Mucosa of descending colon (tissue), 3 donors: ENCODE results near the gene MEST. TPM values are rescaled to one million over a fixed set of nuclear protein-coding genes. Genes with fewer than 3 reads are reported as not detected.
"Not testable (repeated sequence)": the region's sequence is repeated elsewhere in the genome, so short reads cannot be mapped to it uniquely, and the experiment has no call there.

Source experiments
- ATAC-seq: fragments of 200-7000 bp; cut with Tn5 transposase; one replicate; pipeline ENCODE4 v1.9.1; 2020; ENCODE audit warnings: mild to moderate bottlenecking, moderate library complexity
- DNase-seq, 3 donors: peaks; one replicate each; pipeline ENCODE4 v3.0.0-alpha.2; 2020
- H3K36me3 ChIP-seq: fragments of 200-600 bp; one replicate; pipeline ENCODE4 v1.8.0; 2021; ENCODE audit warnings: low read depth, mild to moderate bottlenecking
- H3K4me1 ChIP-seq: fragments of 200-600 bp; one replicate; pipeline ENCODE4 v1.8.0; 2021; ENCODE audit warnings: low read depth, mild to moderate bottlenecking
- H3K4me3 ChIP-seq: fragments of 200-600 bp; one replicate; pipeline ENCODE4 v1.8.0; 2021; ENCODE audit warnings: mild to moderate bottlenecking
- H3K9me3 ChIP-seq: fragments of 200-600 bp; one replicate; pipeline ENCODE4 v1.8.0; 2021; ENCODE audit warnings: mild to moderate bottlenecking
- intact Hi-C, 2 donors: fragments of 100-400 bp; cut with DNase I in 1 of 2; cut with micrococcal nuclease in 1 of 2; formaldehyde crosslinking; loops; one replicate each; pipeline versions ENCODE4 v1.11.0 to v1.11.1; 2022; cut with DNase I, micrococcal nuclease
- total RNA-seq, 3 donors: library from RNA; stranded (reverse); fragmentation: NEBNext Ultra II Directional in 2 of 3; extraction: Animal tissue kit (Norgen Biotek cat#: 25700) in 2 of 3; gene quantifications; one replicate each; pipeline versions ENCODE4 v1.2.1 to v1.2.4, GENCODE V29; 2021 to 2023
- TF ChIP-seq, protein P1 (sequence below): fragments of 200-600 bp; IDR thresholded peaks from one replicate; pipeline ENCODE4 v1.8.0; 2022; ENCODE audit warnings: antibody characterized with exemption, mild to moderate bottlenecking
- donor health status: DM: no; HTN: no; CAD: no; lungs with moderate emphysema.
- donor health status: DM: no; HTN: no; CAD: no.
- donor health status: DM: no; HTN: yes; CAD: no.

Gene MEST
- total RNA-seq, 3 donors from 2014 or later, result 31.7 to 61.4 (median 42.6) TPM

DNA sequence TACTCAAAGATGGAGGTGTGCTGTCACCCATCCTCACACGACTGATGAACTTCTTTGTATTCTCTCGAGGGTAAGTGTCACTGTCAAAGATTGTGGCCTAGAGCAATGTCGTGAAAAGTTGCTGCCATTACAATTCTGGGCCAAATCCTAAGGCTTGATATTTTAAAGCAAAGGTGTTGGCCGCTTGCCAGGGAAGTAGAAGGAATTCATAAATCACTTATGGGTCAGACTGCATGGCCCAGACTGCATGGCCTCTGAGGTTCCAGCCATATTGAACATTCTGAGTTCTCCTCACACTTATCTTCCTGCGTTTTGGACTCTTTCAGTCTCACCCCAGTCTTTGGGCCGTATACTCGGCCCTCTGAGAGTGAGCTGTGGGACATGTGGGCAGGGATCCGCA is 8.6 kb downstream of the MEST start:
- Histone ChIP-seq H3K4me1 (peaks cover 4% of the 10 kb centered on the region), H3K9me3 (no peaks in the 10 kb centered on the region), H3K4me3 (no peak overlapping the region), H3K36me3 (peaks cover 6% of the 10 kb centered on the region)
- TF ChIP-seq, protein P1, sequence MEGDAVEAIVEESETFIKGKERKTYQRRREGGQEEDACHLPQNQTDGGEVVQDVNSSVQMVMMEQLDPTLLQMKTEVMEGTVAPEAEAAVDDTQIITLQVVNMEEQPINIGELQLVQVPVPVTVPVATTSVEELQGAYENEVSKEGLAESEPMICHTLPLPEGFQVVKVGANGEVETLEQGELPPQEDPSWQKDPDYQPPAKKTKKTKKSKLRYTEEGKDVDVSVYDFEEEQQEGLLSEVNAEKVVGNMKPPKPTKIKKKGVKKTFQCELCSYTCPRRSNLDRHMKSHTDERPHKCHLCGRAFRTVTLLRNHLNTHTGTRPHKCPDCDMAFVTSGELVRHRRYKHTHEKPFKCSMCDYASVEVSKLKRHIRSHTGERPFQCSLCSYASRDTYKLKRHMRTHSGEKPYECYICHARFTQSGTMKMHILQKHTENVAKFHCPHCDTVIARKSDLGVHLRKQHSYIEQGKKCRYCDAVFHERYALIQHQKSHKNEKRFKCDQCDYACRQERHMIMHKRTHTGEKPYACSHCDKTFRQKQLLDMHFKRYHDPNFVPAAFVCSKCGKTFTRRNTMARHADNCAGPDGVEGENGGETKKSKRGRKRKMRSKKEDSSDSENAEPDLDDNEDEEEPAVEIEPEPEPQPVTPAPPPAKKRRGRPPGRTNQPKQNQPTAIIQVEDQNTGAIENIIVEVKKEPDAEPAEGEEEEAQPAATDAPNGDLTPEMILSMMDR, result no peak
- ATAC-seq, result no peak
- no peak for DNase-seq
- intact Hi-C loops, result no loop called here

DNA sequence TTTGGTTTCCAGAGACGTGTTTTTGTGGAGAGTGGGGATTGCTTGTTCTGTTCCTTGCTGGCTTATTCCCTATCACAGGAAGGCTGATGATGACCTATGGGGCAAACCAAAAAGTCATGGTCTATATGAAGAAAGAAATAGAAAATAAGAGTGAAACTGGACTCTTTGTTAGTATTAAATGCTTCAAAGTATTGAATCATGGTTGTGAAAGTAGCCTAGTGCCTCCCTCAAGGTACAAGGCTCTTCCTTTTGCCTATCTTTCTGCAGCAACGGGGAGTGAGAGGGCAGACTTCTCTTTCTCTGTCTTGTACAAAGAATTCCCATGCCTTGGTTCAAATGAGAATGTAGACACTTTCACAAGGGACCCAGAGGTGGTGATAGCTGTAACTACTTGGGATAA is 9.0 kb downstream of the MEST start:
- ATAC-seq, result no peak
- Histone ChIP-seq H3K4me1 (peaks cover 4% of the 10 kb centered on the region), H3K36me3 (peaks cover 6% of the 10 kb centered on the region), H3K4me3 (no peak overlapping the region), H3K9me3 (no peaks in the 10 kb centered on the region)
- intact Hi-C loops, result no loop called here
- no peak for DNase-seq
- TF ChIP-seq, protein P1, result no peak

DNA sequence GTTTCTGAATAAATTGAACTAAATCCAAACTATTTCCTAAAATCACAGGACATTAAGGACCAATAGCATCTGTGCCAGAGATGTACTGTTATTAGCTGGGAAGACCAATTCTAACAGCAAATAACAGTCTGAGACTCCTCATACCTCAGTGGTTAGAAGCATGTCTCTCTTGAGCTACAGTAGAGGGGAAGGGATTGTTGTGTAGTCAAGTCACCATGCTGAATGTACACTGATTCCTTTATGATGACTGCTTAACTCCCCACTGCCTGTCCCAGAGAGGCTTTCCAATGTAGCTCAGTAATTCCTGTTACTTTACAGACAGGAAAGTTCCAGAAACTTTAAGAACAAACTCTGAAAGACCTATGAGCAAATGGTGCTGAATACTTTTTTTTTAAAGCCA is 13.9 kb downstream of the MEST start:
- H3K36me3 ChIP-seq, result no peaks in the 10 kb centered on the region
- intact Hi-C loops, result no loop called here

DNA sequence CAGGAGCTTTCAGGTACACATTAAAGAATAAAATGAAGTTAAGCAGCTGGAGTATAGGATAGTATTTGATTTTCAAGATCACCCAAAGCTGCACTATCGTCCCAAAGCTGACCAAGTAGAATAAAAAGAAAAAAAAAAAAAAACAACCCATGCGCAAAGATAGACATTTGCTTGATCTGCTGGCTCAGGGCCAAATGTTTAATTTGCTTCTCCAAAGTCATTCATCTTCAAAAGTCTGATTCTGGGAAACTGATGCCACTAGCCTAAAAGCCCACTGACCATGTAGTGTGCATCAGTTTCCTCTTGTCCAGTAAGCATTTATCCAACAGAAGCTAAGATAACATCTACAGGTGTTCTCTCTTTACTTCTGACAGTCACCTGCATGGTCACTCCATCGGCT is 14.5 kb downstream of the MEST start:
- ATAC-seq, result no peak
- H3K9me3 ChIP-seq, result no peaks in the 10 kb centered on the region
- intact Hi-C loops, result no loop called here
- TF ChIP-seq, protein P1, result no peak
- peaks cover 4% of the 10 kb centered on the region for H3K4me1 ChIP-seq
- H3K4me3 ChIP-seq, result no peak overlapping the region
- DNase-seq, result no peak
- no peaks in the 10 kb centered on the region for H3K36me3 ChIP-seq

More for the DNA sequence above, 13.9 kb downstream of the MEST start:
- H3K9me3 ChIP-seq, result no peaks in the 10 kb centered on the region
- no peak overlapping the region for H3K4me3 ChIP-seq
- DNase-seq, result no peak
- peaks cover 4% of the 10 kb centered on the region for H3K4me1 ChIP-seq
- ATAC-seq, result no peak
- TF ChIP-seq, protein P1, result no peak

DNA sequence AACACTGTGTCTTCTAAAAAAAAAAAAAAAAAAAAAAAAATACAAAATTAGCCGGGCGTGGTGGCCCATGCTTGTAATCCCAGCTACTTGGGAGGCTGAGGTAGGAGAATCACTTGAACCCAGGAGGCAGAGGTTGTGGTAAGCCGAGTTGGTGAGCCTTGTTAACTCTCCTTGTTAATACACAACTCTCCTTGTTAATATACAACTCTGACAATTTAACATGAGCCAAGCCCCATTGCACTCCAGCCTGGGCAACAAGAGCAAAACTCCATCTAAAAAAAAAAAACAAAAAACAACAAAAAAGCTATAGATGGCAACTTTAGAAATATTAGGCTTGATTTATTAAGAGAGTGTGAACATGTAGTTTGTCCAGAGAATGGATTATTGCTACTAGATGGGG is 20.2 kb downstream of the MEST start:
- H3K9me3 ChIP-seq, H3K36me3 ChIP-seq, intact Hi-C loops, DNase-seq, H3K4me1 ChIP-seq, H3K4me3 ChIP-seq: not testable (repeated sequence)
- ATAC-seq, result peak; percentile 30

DNA sequence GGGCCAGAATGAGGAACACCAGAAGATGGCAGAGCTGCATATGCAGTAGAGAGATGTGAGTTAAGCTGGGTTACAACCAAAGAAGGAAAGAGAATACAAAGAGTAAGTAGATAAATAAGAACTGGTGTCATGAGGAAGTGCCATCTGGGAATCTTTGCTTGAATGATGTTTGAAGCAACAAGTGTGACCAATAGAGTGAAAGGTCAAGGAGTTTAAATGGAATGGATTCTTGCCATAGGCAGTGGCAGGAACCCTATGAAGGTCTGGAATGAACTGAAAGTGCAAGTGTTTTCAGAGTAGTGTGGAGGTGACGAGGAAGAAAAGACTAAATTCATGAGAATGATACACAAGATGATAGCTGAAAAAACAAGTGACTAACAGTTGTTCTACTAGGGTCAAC is 21.6 kb downstream of the MEST start:
- H3K9me3 ChIP-seq, result no peaks in the 10 kb centered on the region
- H3K4me3 ChIP-seq, result no peak overlapping the region
- no peaks in the 10 kb centered on the region for H3K36me3 ChIP-seq
- no peaks in the 10 kb centered on the region for H3K4me1 ChIP-seq
- ATAC-seq, result peak; percentile 30
- intact Hi-C loops, result no loop called here
- no peak for DNase-seq
- TF ChIP-seq, protein P1, result no peak
